Right atrium auricular region (tissue), 2 donors: ENCODE results near the gene ZNF30. TPM values are rescaled to one million over a fixed set of nuclear protein-coding genes. Genes with fewer than 3 reads are reported as not detected.
A peak's percentile ranks its signal among the peaks of the same experiment; 100 is the strongest.
"Not testable (repeated sequence)": the region's sequence is repeated elsewhere in the genome, so short reads cannot be mapped to it uniquely, and the experiment has no call there.

Experiments
- DNase-seq: peaks from one replicate; pipeline ENCODE4 v3.0.0-alpha.2; 2019; ENCODE audit warnings: low spot score
- H3K27ac ChIP-seq, 2 donors: fragments of 200-600 bp; sonication (generic); 1 replicate in 1 of 2; 2 replicates in 1 of 2; pipeline ENCODE4 v1.5.1; 2016 to 2019
- H3K27me3 ChIP-seq, 2 donors: fragments of 200-600 bp; sonication (generic); one replicate each; pipeline versions ENCODE4 v1.5.1 to v1.6.0; 2017 to 2019
- H3K36me3 ChIP-seq: fragments of 200-600 bp; sonication (generic); one replicate; pipeline ENCODE4 v1.5.1; 2016
- H3K4me1 ChIP-seq, 2 donors: fragments of 200-600 bp; sonication (generic); one replicate each; pipeline versions ENCODE4 v1.5.1 to v1.6.0; 2017 to 2019
- H3K4me3 ChIP-seq, 2 donors: fragments of 200-600 bp; sonication (generic); 1 replicate in 1 of 2; 2 replicates in 1 of 2; pipeline ENCODE4 v1.5.1; 2017 to 2019; ENCODE audit warnings: mild to moderate bottlenecking in 1 of 2, moderate library complexity in 1 of 2
- H3K9me3 ChIP-seq, 2 donors: fragments of 200-600 bp; sonication (generic); one replicate each; pipeline ENCODE4 v1.5.1; 2019
- CTCF ChIP-seq, 2 donors: fragments of 200-600 bp; sonication (generic); IDR thresholded peaks; one replicate each; pipeline ENCODE4 v1.5.1; 2019; ENCODE audit warnings: antibody characterized with exemption in 2 of 2
- total RNA-seq, 2 donors: library from RNA; depleted of rRNA; stranded (reverse); fragments of >200 nt; gene quantifications; one replicate each; pipeline ENCODE4 v1.1.0, GENCODE V29; 2016

ZNF30 gene
- total RNA-seq, 2 donors from 2014 or later, result 1.5 to 1.7 TPM

- H3K36me3 ChIP-seq, result no peaks in the 10 kb centered on the region
- no peak for TF ChIP-seq CTCF (IDR thresholded peaks at IDR 0.05)
- H3K9me3 ChIP-seq, result no peaks in the 10 kb centered on the region
- H3K4me1 ChIP-seq, result peaks cover 0 to 17% of the 10 kb centered on the region in 2 donors
- H3K27ac ChIP-seq, result no peak overlapping the region
- H3K4me3 ChIP-seq, result no peak overlapping the region
- H3K27me3 ChIP-seq, result no peaks in the 10 kb centered on the region
- DNase-seq, result no peak
Measured at GRCh38 chr19:34989298-34989697, 62.6 kb downstream of the ZNF30 start.

GRCh38 chr19:34990578-34991192, 64.0 kb downstream of the ZNF30 start:
- Histone ChIP-seq H3K36me3 (no peaks in the 10 kb centered on the region), H3K4me3 (no peak overlapping the region), H3K27me3 (no peaks in the 10 kb centered on the region), H3K27ac (no peak overlapping the region), H3K9me3 (no peaks in the 10 kb centered on the region), H3K4me1 (peaks cover 0 to 20% of the 10 kb centered on the region in 2 donors)
- DNase-seq, result no peak
- no peak for TF ChIP-seq CTCF (IDR thresholded peaks at IDR 0.05)

GRCh38 chr19:34991542-34992333, 65.0 kb downstream of the ZNF30 start:
- Histone ChIP-seq H3K9me3 (no peaks in the 10 kb centered on the region), H3K27ac (no peak overlapping the region), H3K4me1 (peaks cover 0 to 21% of the 10 kb centered on the region in 2 donors), H3K36me3 (no peaks in the 10 kb centered on the region), H3K4me3 (no peak overlapping the region), H3K27me3 (no peaks in the 10 kb centered on the region)
- no peak for TF ChIP-seq CTCF (IDR thresholded peaks at IDR 0.05)
- DNase-seq, result no peak

- peaks cover 0 to 21% of the 10 kb centered on the region in 2 donors for H3K4me1 ChIP-seq
- not testable (repeated sequence) for H3K27me3 ChIP-seq, H3K4me3 ChIP-seq, H3K36me3 ChIP-seq, H3K27ac ChIP-seq, DNase-seq, H3K9me3 ChIP-seq
Measured at GRCh38 chr19:34992582-34992981, 65.9 kb downstream of the ZNF30 start.

GRCh38 chr19:34994286-34994642, 67.6 kb downstream of the ZNF30 start:
- TF ChIP-seq CTCF (IDR thresholded peaks at IDR 0.05), result no peak
- Histone ChIP-seq H3K4me1 (peaks cover 0 to 29% of the 10 kb centered on the region in 2 donors), H3K27me3 (no peaks in the 10 kb centered on the region), H3K4me3 (no peak overlapping the region), H3K9me3 (no peaks in the 10 kb centered on the region), H3K27ac (peak overlapping the region; percentile 51 to 71), H3K36me3 (no peaks in the 10 kb centered on the region)
- DNase-seq, result no peak

Other genes with a start within 250 kb of the ZNF30 start
- gene SCGB2B2, start 249.7 kb upstream of the ZNF30 start, total RNA-seq, result under 1 TPM in 1 of 2 donors, not detected in 1; 0.37 TPM
- gene ZNF302, start 249.2 kb upstream of the ZNF30 start, total RNA-seq, result 10 to 100 TPM; 21.7 to 35.8 TPM
- gene ZNF181, start 192.7 kb upstream of the ZNF30 start, total RNA-seq, result 10 to 100 TPM; 20.1 to 50.1 TPM
- gene ZNF599, start 153.7 kb upstream of the ZNF30 start, total RNA-seq, result 1 to 10 TPM; 2.4 to 5.5 TPM
- gene ZNF792, start 37.3 kb downstream of the ZNF30 start, total RNA-seq, result 1 to 10 TPM; 4.4 to 5.9 TPM
- 10 to 100 TPM; 29.6 to 37.7 TPM for gene GRAMD1A, start 73.4 kb downstream of the ZNF30 start, total RNA-seq
- gene SCN1B, start 103.6 kb downstream of the ZNF30 start, total RNA-seq, result 100 to 1,000 TPM in 1 of 2 donors, 10 to 100 TPM in 1; 57.3 to 119 TPM
- 1 to 10 TPM; 2.5 to 7.2 TPM for gene HPN, start 114.8 kb downstream of the ZNF30 start, total RNA-seq
- gene FXYD3, start 188.9 kb downstream of the ZNF30 start, total RNA-seq, result 1 to 10 TPM in 1 of 2 donors, under 1 TPM in 1; 0.98 to 1.6 TPM
- 10 to 100 TPM; 10.9 to 42.5 TPM for gene LGI4, start 208.2 kb downstream of the ZNF30 start, total RNA-seq
- 100 to 1,000 TPM; 166 to 175 TPM for gene FXYD1, start 211.9 kb downstream of the ZNF30 start, total RNA-seq
- not detected for gene FXYD7, start 216.4 kb downstream of the ZNF30 start, total RNA-seq
- 10 to 100 TPM; 31.3 to 77.7 TPM for gene FXYD5, start 227.8 kb downstream of the ZNF30 start, total RNA-seq